GM23338 (cell line): Measurements from ENCODE around the gene FDXR. TPM values are rescaled to one million over a fixed set of nuclear protein-coding genes. Genes with fewer than 3 reads are reported as not detected.

Experiments
- ATAC-seq: fragments of 200-7000 bp; cut with Tn5 transposase; 3 replicates; pipeline ENCODE4 v1.9.1; 2020
- DNase-seq: peaks from one replicate; pipeline ENCODE4 v3.0.0-alpha.2; 2015; ENCODE audit warnings: low spot score
- H2AFZ ChIP-seq: fragments of 200-600 bp; sonication (generic); 2 replicates; pipeline ENCODE4 v1.8.0; 2016; ENCODE audit warnings: antibody characterized with exemption, mild to moderate bottlenecking, moderate library complexity
- H3F3A ChIP-seq: fragments of 200-600 bp; sonication (generic); replicated peaks from 2 replicates; pipeline ENCODE4 v1.8.0; 2017; ENCODE audit warnings: antibody characterized with exemption, mixed run types, low read depth
- H3K27ac ChIP-seq: fragments of 200-600 bp; sonication (generic); 2 replicates; pipeline ENCODE4 v1.6.1; 2016; ENCODE audit warnings: low read depth
- H3K27me3 ChIP-seq: fragments of 200-600 bp; sonication (generic); 2 replicates; pipeline ENCODE4 v1.8.0; 2016; ENCODE audit warnings: mild to moderate bottlenecking, mixed run types, moderate library complexity; ENCODE audit not compliant: insufficient read depth
- H3K36me3 ChIP-seq: fragments of 200-600 bp; sonication (generic); 2 replicates; pipeline ENCODE4 v1.8.0; 2016; ENCODE audit warnings: mild to moderate bottlenecking; ENCODE audit not compliant: insufficient read depth
- H3K4me1 ChIP-seq: fragments of 200-600 bp; sonication (generic); 2 replicates; pipeline ENCODE4 v1.8.0; 2016; ENCODE audit warnings: mild to moderate bottlenecking, moderate library complexity; ENCODE audit not compliant: insufficient read depth
- H3K4me2 ChIP-seq: fragments of 200-600 bp; sonication (generic); 2 replicates; pipeline ENCODE4 v1.7.1; 2017; ENCODE audit warnings: mixed run types
- H3K4me3 ChIP-seq: fragments of 200-600 bp; sonication (generic); 2 replicates; pipeline ENCODE4 v1.6.1; 2016; ENCODE audit warnings: mixed run types
- H3K79me2 ChIP-seq: fragments of 200-600 bp; sonication (generic); replicated peaks from 2 replicates; pipeline ENCODE4 v1.8.0; 2017; ENCODE audit warnings: mild to moderate bottlenecking; ENCODE audit not compliant: insufficient read depth
- H3K9me2 ChIP-seq: fragments of 200-600 bp; sonication (generic); 2 replicates; pipeline ENCODE4 v1.8.0; 2017; ENCODE audit not compliant: insufficient read depth
- H4K20me1 ChIP-seq: fragments of 200-600 bp; sonication (generic); replicated peaks from 2 replicates; pipeline ENCODE4 v1.8.0; 2017; ENCODE audit warnings: mild to moderate bottlenecking; ENCODE audit not compliant: insufficient read depth
- H3K27ac Mint-ChIP-seq: 2 replicates; pipeline ENCODE4 v1.8.0; 2020; ENCODE audit warnings: inconsistent platforms, mild to moderate bottlenecking, moderate library complexity, mixed read lengths
- H3K27me3 Mint-ChIP-seq: 3 replicates; pipeline ENCODE4 v1.8.0; 2022; ENCODE audit warnings: low read depth, mild to moderate bottlenecking, moderate library complexity, mixed read lengths, inconsistent platforms; ENCODE audit not compliant: insufficient read depth, poor library complexity
- H3K36me3 Mint-ChIP-seq: 3 replicates; pipeline ENCODE4 v1.8.0; 2021; ENCODE audit warnings: low read depth, mild to moderate bottlenecking, inconsistent platforms, moderate library complexity, mixed read lengths
- H3K4me1 Mint-ChIP-seq: 3 replicates; pipeline ENCODE4 v1.8.0; 2020; ENCODE audit warnings: mild to moderate bottlenecking, inconsistent platforms, mixed read lengths
- H3K4me3 Mint-ChIP-seq: 3 replicates; pipeline ENCODE4 v1.8.0; 2021; ENCODE audit warnings: moderate library complexity, mild to moderate bottlenecking, inconsistent platforms, mixed read lengths
- H3K9me3 Mint-ChIP-seq: 3 replicates; pipeline ENCODE4 v1.8.0; 2020; ENCODE audit warnings: moderate library complexity, mild to moderate bottlenecking, inconsistent platforms, mixed read lengths
- CREB1 ChIP-seq: fragments of 250-450 bp; sonication (Bioruptor Pico); IDR thresholded peaks from 2 replicates; pipeline ENCODE4 v1.5.0; 2020; ENCODE audit warnings: low read depth, mild to moderate bottlenecking, moderate library complexity
- CTCF ChIP-seq, 2 experiments: fragments of 200-600 bp in 1 of 2; sonication (generic) in 1 of 2; conservative IDR thresholded peaks; 2 replicates each; pipeline versions ENCODE4 v1.5.1 to v1.6.1; 2016 to 2017; ENCODE audit warnings: antibody characterized with exemption in 2 of 2, low read depth in 2 of 2, mild to moderate bottlenecking in 2 of 2, moderate library complexity in 1 of 2
- EZH2 ChIP-seq: fragments of 200-600 bp; sonication (generic); IDR thresholded peaks from one replicate; pipeline ENCODE4 v1.8.0; 2017; ENCODE audit warnings: antibody characterized with exemption, mild to moderate bottlenecking, low read depth; ENCODE audit not compliant: unreplicated experiment
- EZH2phosphoT487 ChIP-seq: fragments of 200-600 bp; sonication (generic); IDR thresholded peaks from one replicate; pipeline ENCODE4 v1.8.1; 2018; ENCODE audit warnings: antibody characterized with exemption; ENCODE audit not compliant: unreplicated experiment
- JUNB ChIP-seq: IDR thresholded peaks from one replicate; pipeline ENCODE4 v1.6.1; 2016; ENCODE audit warnings: antibody characterized with exemption; ENCODE audit not compliant: unreplicated experiment
- NANOG ChIP-seq: IDR thresholded peaks from 2 replicates; pipeline ENCODE4 v1.6.1; 2016; ENCODE audit warnings: antibody characterized with exemption, borderline replicate concordance
- POLR2AphosphoS5 ChIP-seq: IDR thresholded peaks from 2 replicates; pipeline ENCODE4 v1.6.1; 2016; ENCODE audit warnings: antibody characterized with exemption, low read depth
- REST ChIP-seq: IDR thresholded peaks from one replicate; pipeline ENCODE4 v1.6.1; 2018; ENCODE audit warnings: antibody characterized with exemption; ENCODE audit not compliant: unreplicated experiment
- ZNF462 ChIP-seq: fragments of 250-450 bp; sonication (Bioruptor Pico); IDR thresholded peaks from 2 replicates; pipeline ENCODE4 v1.5.0; 2020; ENCODE audit warnings: mild to moderate bottlenecking, moderate library complexity
- polyA plus RNA-seq: library from polyadenylated mRNA; unstranded; fragments of >200 nt; fragmentation: Nextera tagmentation; extraction: Ambion mirVana; gene quantifications from 2 replicates; pipeline ENCODE4 v1.2.1, GENCODE V29; 2016
- total RNA-seq: library from RNA; depleted of rRNA; stranded (reverse); fragments of >200 nt; shearing (Covaris generic); gene quantifications from 2 replicates; pipeline ENCODE4 v1.2.3, GENCODE V29; 2014

The FDXR gene
- total and polyA plus RNA-seq, 2 experiments from 2014 or later = 21.7 to 33.1 TPM

- no peak overlapping the region for H3K4me3 ChIP-seq
- no peaks in the 10 kb centered on the region for H3K9me3 Mint-ChIP-seq
- no peaks in the 10 kb centered on the region for H3F3A ChIP-seq
- no peak overlapping the region for H3K27ac ChIP-seq
- no peaks in the 10 kb centered on the region for H3K4me1 ChIP-seq
- H3K4me2 ChIP-seq = no peak overlapping the region
- no peaks in the 10 kb centered on the region for H3K79me2 ChIP-seq
- DNase-seq = no peak
- ATAC-seq = no peak
- H3K27ac Mint-ChIP-seq = no peak overlapping the region
- H4K20me1 ChIP-seq = peaks cover 13% of the 10 kb centered on the region; the same call in 1 of the 2 replicates
- no peaks in the 10 kb centered on the region for H3K9me2 ChIP-seq
- H3K4me3 Mint-ChIP-seq = no peak overlapping the region
- TF ChIP-seq ZNF462 (CRISPR knock-in tag) = no peak
- TF ChIP-seq CREB1 = no peak
- no peak for TF ChIP-seq POLR2AphosphoS5
- no peak for TF ChIP-seq EZH2phosphoT487
- no peak for TF ChIP-seq EZH2
- TF ChIP-seq JUNB = no peak
- TF ChIP-seq CTCF (conservative IDR thresholded peaks at IDR 0.05; ENCODE audit: low read depth in 2 of 2) = no peak
- TF ChIP-seq NANOG = no peak
- no peak for TF ChIP-seq REST
- peaks cover 16% of the 10 kb centered on the region for H3K27me3 Mint-ChIP-seq
- no peaks in the 10 kb centered on the region for H3K4me1 Mint-ChIP-seq
- no peak overlapping the region for H2AFZ ChIP-seq
- H3K27me3 ChIP-seq = no peaks in the 10 kb centered on the region
- H3K36me3 Mint-ChIP-seq = 0 out of 3 replicates have a peak, but pooled peaks cover 3% of the 10 kb centered on the region
- H3K36me3 ChIP-seq = no peaks in the 10 kb centered on the region
These were observed 47.7 kb downstream of the FDXR start for GRCh38 chr17:74824961-74825627.
